ENCODE results near the gene SRPX2.

DNA sequence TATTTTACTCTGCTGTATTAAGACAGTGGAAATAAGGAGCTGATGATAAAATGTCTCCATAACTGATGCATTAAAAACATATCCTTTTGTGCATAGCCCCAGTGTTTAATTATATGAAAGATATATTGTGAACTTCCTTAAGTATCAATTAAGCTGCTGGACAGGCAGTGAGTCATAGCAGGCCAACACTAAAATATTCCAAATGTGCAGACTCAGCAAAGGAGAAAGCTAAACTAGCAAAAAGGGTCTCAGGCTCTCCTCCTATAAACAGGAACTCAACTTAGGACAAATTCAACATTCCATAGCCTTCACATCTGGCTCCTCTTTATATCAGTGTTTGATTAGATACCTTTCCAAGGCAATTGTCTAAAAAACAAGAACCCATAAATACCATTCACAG is 43.7 kb upstream of the SRPX2 start:
- TF ChIP-seq, protein P1, sequence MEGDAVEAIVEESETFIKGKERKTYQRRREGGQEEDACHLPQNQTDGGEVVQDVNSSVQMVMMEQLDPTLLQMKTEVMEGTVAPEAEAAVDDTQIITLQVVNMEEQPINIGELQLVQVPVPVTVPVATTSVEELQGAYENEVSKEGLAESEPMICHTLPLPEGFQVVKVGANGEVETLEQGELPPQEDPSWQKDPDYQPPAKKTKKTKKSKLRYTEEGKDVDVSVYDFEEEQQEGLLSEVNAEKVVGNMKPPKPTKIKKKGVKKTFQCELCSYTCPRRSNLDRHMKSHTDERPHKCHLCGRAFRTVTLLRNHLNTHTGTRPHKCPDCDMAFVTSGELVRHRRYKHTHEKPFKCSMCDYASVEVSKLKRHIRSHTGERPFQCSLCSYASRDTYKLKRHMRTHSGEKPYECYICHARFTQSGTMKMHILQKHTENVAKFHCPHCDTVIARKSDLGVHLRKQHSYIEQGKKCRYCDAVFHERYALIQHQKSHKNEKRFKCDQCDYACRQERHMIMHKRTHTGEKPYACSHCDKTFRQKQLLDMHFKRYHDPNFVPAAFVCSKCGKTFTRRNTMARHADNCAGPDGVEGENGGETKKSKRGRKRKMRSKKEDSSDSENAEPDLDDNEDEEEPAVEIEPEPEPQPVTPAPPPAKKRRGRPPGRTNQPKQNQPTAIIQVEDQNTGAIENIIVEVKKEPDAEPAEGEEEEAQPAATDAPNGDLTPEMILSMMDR (IDR thresholded peaks at IDR 0.05; ENCODE audit: low read depth, low read length, poor library complexity, severe bottlenecking), result no peak
- no peak for TF ChIP-seq EZH2phosphoT487 (IDR thresholded peaks at IDR 0.05; ENCODE audit: borderline replicate concordance, low read length)

Measured in DOHH2 (cell line).